Bronchial epithelial cell (primary cell): ENCODE measurements around the gene LGI4. TPM values are rescaled to one million over a fixed set of nuclear protein-coding genes. Genes with fewer than 3 reads are reported as not detected.

Source experiments
- DNase-seq: peaks from one replicate; pipeline ENCODE4 v3.0.0-alpha.2; 2010; ENCODE audit warnings: low read depth
- FAIRE-seq: peaks from 2 replicates; lab custom pipeline; 2011; peaks lifted over from hg19 to GRCh38; lab: Jason Lieb, UNC
- H3K27me3 ChIP-seq: 2 replicates; pipeline ENCODE4 v1.5.1; 2011; ENCODE audit warnings: low read length; ENCODE audit not compliant: control insufficient read depth, insufficient read depth
- H3K36me3 ChIP-seq: 2 replicates; pipeline ENCODE4 v1.5.1; 2011; ENCODE audit warnings: low read length; ENCODE audit not compliant: control insufficient read depth, insufficient read depth
- H3K4me3 ChIP-seq: 2 replicates; pipeline ENCODE4 v1.5.1; 2011; ENCODE audit warnings: mild to moderate bottlenecking, low read depth, low read length, control low read depth
- total RNA-seq: library from RNA; depleted of rRNA; stranded (reverse); fragments of >200 nt; gene quantifications from 2 replicates; pipeline ENCODE4 v1.2.1, GENCODE V29; 2014
- TF ChIP-seq, protein P1 (sequence below): IDR thresholded peaks from 2 replicates; pipeline ENCODE4 v1.5.1; 2011; ENCODE audit warnings: mild to moderate bottlenecking, moderate library complexity, low read length, control low read depth, inconsistent platforms; ENCODE audit not compliant: insufficient read depth, severe bottlenecking

The LGI4 gene
- total RNA-seq, 1 donor from 2014 or later, result not detected

DNA sequence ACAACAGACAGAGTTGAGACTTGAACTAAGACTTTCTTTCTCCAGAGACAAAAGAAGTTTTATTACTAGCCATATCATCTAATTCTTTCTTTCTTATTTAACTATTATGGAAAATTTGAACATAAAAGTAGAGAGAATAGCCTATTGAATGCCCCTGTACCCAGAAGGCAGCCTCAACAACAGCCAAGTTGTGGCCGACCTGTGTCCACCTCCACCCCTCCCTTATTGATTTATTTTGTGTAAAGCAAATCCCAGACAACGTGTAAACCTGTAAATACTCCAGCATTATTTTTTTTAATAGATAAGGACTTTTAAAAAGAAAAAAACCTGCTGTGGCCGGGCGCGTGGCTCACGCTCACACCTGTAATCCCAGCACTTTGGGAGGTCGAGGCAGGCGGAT lies 45.3 kb downstream of the LGI4 start:
- FAIRE-seq (no peak), DNase-seq (no peak)
- Histone ChIP-seq H3K36me3 (no peaks in the 10 kb centered on the region), H3K27me3 (no peaks in the 10 kb centered on the region), H3K4me3 (no peak overlapping the region)
- TF ChIP-seq, protein P1, sequence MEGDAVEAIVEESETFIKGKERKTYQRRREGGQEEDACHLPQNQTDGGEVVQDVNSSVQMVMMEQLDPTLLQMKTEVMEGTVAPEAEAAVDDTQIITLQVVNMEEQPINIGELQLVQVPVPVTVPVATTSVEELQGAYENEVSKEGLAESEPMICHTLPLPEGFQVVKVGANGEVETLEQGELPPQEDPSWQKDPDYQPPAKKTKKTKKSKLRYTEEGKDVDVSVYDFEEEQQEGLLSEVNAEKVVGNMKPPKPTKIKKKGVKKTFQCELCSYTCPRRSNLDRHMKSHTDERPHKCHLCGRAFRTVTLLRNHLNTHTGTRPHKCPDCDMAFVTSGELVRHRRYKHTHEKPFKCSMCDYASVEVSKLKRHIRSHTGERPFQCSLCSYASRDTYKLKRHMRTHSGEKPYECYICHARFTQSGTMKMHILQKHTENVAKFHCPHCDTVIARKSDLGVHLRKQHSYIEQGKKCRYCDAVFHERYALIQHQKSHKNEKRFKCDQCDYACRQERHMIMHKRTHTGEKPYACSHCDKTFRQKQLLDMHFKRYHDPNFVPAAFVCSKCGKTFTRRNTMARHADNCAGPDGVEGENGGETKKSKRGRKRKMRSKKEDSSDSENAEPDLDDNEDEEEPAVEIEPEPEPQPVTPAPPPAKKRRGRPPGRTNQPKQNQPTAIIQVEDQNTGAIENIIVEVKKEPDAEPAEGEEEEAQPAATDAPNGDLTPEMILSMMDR, result no peak

DNA sequence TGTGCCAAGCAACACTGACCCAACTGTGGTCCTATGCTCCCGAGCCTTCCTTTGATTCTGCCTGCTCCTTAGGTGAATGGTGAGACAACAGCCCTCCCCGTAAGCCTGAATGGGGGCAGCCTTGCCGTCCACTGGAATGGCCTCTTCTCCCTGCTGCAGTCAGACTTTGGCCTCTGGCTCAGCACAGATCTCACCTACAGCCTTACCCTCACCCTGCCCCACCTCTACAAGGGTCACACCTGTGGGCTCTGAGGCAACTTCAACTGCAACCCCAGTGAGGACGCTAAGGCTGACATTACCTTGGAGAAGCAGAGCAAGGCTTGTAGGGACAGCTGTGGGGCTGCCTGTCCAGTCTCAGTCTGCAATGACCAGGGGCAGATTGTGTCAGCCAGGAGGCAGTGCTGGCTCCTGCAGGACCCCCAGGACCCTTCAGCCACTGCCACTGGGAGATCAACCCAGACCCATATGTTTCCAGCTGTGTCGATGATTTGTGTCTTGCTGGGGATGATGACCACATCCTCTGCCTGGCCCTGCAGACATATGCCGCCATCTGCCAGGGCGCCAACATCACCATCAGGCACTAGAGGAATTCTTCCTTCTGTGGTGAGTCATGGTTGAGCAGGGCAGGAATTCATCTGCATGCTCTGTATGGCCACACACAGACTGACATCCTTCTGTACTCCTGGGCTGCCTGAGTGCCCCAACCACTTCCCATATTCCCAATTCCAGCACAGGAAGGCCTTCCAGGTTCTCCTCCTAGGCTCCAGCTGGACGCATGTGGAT lies 46.5 kb downstream of the LGI4 start:
- TF ChIP-seq, protein P1, result no peak
- Histone ChIP-seq H3K36me3 (no peaks in the 10 kb centered on the region), H3K27me3 (no peaks in the 10 kb centered on the region), H3K4me3 (no peak overlapping the region)
- DNase-seq (peak; percentile 78), FAIRE-seq (no peak)

DNA sequence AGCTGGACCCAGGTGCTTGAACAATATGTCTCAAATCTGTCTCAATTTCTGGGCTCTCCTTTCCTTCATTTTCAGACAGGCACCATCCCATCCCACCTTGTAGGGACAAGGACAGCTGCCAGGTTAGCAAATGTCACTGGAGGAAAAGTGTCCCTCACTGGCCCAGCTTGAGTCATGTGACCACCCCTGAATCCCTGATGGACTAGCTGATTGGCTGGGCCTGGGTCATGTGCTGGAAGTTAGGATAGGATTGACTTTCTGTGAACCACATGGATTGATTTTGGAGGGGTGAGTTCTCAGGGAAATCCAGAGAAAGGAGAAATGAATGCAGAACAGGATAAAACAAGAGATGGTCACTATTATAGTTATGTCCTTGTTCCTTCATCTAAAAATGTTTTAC lies 47.5 kb downstream of the LGI4 start:
- H3K27me3 ChIP-seq, result no peaks in the 10 kb centered on the region
- H3K4me3 ChIP-seq, result no peak overlapping the region
- TF ChIP-seq, protein P1, result no peak
- no peaks in the 10 kb centered on the region for H3K36me3 ChIP-seq
- no peak for FAIRE-seq
- no peak for DNase-seq

DNA sequence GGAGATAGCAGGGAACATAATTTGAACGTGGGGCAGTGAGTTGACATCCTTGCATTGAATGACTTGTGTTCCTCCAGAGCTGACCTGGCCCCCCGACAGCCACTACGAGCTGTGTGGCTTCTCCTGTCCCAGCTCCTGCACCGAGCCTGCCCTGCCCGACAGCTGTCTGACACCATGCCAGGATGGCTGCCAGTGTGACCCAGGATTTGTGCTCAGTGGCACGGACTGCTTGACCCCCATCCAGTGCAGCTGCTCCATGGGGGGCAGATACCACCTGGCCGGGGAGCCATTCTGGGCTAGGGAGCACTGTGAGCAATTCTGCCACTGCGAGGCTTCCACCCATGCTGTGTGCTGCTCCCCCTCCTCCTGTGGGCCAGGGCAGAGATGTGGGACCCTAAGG lies 48.4 kb downstream of the LGI4 start:
- DNase-seq (no peak), FAIRE-seq (no peak)
- no peaks in the 10 kb centered on the region for H3K27me3 ChIP-seq
- TF ChIP-seq, protein P1, result no peak
- H3K4me3 ChIP-seq, result no peak overlapping the region
- H3K36me3 ChIP-seq, result no peaks in the 10 kb centered on the region

DNA sequence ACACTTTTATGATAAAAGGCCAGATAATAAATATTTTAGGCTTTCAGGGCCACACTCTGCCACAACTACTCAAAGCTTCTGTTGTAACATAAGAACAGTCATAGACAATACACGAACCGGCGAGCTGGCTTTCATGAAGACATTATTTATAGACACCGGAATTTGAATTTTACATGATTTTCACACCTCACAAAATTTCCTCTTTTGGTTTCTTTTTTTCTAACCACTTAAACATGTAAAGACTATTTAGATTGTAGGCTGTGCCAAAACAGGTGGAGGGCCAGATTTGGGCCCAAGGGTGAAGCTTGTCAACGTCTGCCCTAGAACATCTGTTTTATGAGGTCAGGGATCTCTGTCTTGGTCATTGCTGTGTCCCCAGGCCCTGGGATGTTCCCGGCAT lies 48.9 kb downstream of the LGI4 start:
- no peak for DNase-seq
- TF ChIP-seq, protein P1, result no peak
- FAIRE-seq, result no peak
- no peaks in the 10 kb centered on the region for H3K36me3 ChIP-seq
- H3K4me3 ChIP-seq, result no peak overlapping the region
- no peaks in the 10 kb centered on the region for H3K27me3 ChIP-seq

DNA sequence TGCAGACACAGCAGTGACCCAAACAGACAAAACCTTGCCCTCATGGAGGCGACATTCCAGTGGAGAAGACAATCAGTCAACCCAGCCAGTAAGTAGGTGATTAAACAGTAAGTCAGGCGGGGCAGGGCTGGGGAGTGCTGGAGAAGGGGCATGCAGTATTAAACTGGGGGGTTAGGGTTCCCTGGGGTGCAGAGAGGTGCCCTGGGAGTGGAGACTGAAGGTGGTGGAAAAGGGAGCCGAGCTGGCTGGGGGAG lies 50.4 kb downstream of the LGI4 start:
- no peak overlapping the region for H3K4me3 ChIP-seq
- no peaks in the 10 kb centered on the region for H3K27me3 ChIP-seq
- TF ChIP-seq, protein P1, result no peak
- DNase-seq (no peak), FAIRE-seq (no peak)
- no peaks in the 10 kb centered on the region for H3K36me3 ChIP-seq
